ENCODE results near the gene MDM2.

GRCh38 chr12:68793436-68793835, 14.5 kb upstream of the MDM2 start:
- TF ChIP-seq CTCF (IDR thresholded peaks at IDR 0.05; ENCODE audit: low read length): no peak
- no peak for TF ChIP-seq EZH2 (IDR thresholded peaks at IDR 0.05; ENCODE audit: borderline replicate concordance, low read length)

Measured in OCI-LY1 (cell line).